PC-9 (cell line): Measurements from ENCODE around the gene SRA1. TPM values are rescaled to one million over a fixed set of nuclear protein-coding genes. Genes with fewer than 3 reads are reported as not detected.

Experiments used
- BruUV-seq: library from RNA; stranded (reverse); fragments of 400-500 nt; replicated peaks from 2 replicates; lab custom pipeline; 2021; lab: Mats Ljungman, UMichigan
- CTCF ChIA-PET: fragments of 300-600 bp; sonication (Branson Sonifier 250); formaldehyde crosslinking; loops from one replicate; lab custom pipeline; 2022; ENCODE audit warnings: antibody characterized with exemption; lab: Charles Lee
- POLR2A ChIA-PET: fragments of 300-600 bp; sonication (Branson Sonifier 250); formaldehyde crosslinking; loops from one replicate; lab custom pipeline; 2022; ENCODE audit warnings: antibody characterized with exemption; ENCODE audit not compliant: unreplicated experiment; lab: Charles Lee
- DNase-seq, 2 experiments: peaks; one replicate each; pipeline versions ENCODE4 v3.0.0 to v3.0.0-alpha.2; 2015 to 2022; ENCODE audit warnings: mixed read lengths in 1 of 2
- H2AFZ ChIP-seq: fragments of 200-600 bp; sonication (generic); 2 replicates; pipeline ENCODE4 v1.8.1; 2017; ENCODE audit warnings: antibody characterized with exemption
- H3F3A ChIP-seq: fragments of 200-600 bp; sonication (generic); 2 replicates; pipeline ENCODE4 v1.8.1; 2017; ENCODE audit warnings: antibody characterized with exemption, mild to moderate bottlenecking, low read depth; ENCODE audit not compliant: insufficient read depth
- H3K27ac ChIP-seq: fragments of 200-600 bp; sonication (generic); 2 replicates; pipeline ENCODE4 v1.6.1; 2016; ENCODE audit warnings: mixed run types
- H3K27me3 ChIP-seq: fragments of 200-600 bp; sonication (generic); 2 replicates; pipeline ENCODE4 v1.6.1; 2016; ENCODE audit warnings: low read depth, mixed run types; ENCODE audit not compliant: insufficient read depth
- H3K36me3 ChIP-seq: fragments of 200-600 bp; sonication (generic); 2 replicates; pipeline ENCODE4 v1.6.1; 2016; ENCODE audit warnings: low read depth, mixed run types
- H3K4me1 ChIP-seq: fragments of 200-600 bp; sonication (generic); replicated peaks from 2 replicates; pipeline ENCODE4 v1.6.1; 2016; ENCODE audit warnings: mixed run types; ENCODE audit not compliant: insufficient read depth
- H3K4me2 ChIP-seq: fragments of 200-600 bp; sonication (generic); 2 replicates; pipeline ENCODE4 v1.6.1; 2017; ENCODE audit warnings: mixed run types
- H3K4me3 ChIP-seq: fragments of 200-600 bp; sonication (generic); 2 replicates; pipeline ENCODE4 v1.6.1; 2016; ENCODE audit warnings: mixed run types
- H3K79me2 ChIP-seq: fragments of 200-600 bp; sonication (generic); 2 replicates; pipeline ENCODE4 v1.6.1; 2017; ENCODE audit warnings: low read depth, mixed run types
- H3K9me2 ChIP-seq: fragments of 200-600 bp; sonication (generic); 2 replicates; pipeline ENCODE4 v1.8.1; 2017; ENCODE audit warnings: mild to moderate bottlenecking; ENCODE audit not compliant: insufficient read depth
- H3K9me3 ChIP-seq: fragments of 200-600 bp; sonication (generic); 2 replicates; pipeline ENCODE4 v1.8.1; 2016; ENCODE audit warnings: low read depth; ENCODE audit not compliant: insufficient read depth
- H4K20me1 ChIP-seq: fragments of 200-600 bp; sonication (generic); 2 replicates; pipeline ENCODE4 v1.8.1; 2017; ENCODE audit not compliant: insufficient read depth
- CTCF ChIP-seq: fragments of 200-600 bp; sonication (generic); conservative IDR thresholded peaks from 2 replicates; pipeline ENCODE4 v1.6.1; 2017; ENCODE audit warnings: mixed run types, antibody characterized with exemption, mild to moderate bottlenecking, moderate library complexity
- EZH2 ChIP-seq: fragments of 200-600 bp; sonication (generic); IDR thresholded peaks from 2 replicates; pipeline ENCODE4 v1.8.0; 2017; ENCODE audit warnings: antibody characterized with exemption, low read depth
- intact Hi-C: fragments of 100-400 bp; cut with micrococcal nuclease; formaldehyde crosslinking; loops from one replicate; pipeline ENCODE4 v1.10.0; 2022; ENCODE audit not compliant: unreplicated experiment
- total RNA-seq: library from RNA; stranded (reverse); gene quantifications from 2 replicates; pipeline ENCODE4 v1.2.3, GENCODE V29; 2021

Gene SRA1
- total RNA-seq, 1 experiment from 2014 or later, result 36.1 TPM

DNA sequence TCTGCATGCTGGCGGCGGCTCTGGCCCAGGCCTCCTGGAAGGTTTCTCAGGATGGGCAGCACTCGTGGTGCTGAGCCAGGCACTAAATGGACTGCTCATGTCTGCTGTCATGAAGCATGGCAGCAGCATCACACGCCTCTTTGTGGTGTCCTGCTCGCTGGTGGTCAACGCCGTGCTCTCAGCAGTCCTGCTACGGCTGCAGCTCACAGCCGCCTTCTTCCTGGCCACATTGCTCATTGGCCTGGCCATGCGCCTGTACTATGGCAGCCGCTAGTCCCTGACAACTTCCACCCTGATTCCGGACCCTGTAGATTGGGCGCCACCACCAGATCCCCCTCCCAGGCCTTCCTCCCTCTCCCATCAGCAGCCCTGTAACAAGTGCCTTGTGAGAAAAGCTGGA, 10.6 kb upstream of the SRA1 start:
- intact Hi-C loops, result no loop called here
- Histone ChIP-seq H3K4me1 (peaks cover 14% of the 10 kb centered on the region), H4K20me1 (no peaks in the 10 kb centered on the region), H2AFZ (no peak overlapping the region), H3K27me3 (no peaks in the 10 kb centered on the region), H3K9me2 (no peaks in the 10 kb centered on the region), H3K36me3 (no peaks in the 10 kb centered on the region), H3K9me3 (no peaks in the 10 kb centered on the region), H3K4me3 (no peak overlapping the region), H3K4me2 (no peak overlapping the region), H3F3A (no peaks in the 10 kb centered on the region), H3K27ac (no peak overlapping the region), H3K79me2 (peaks cover 21% of the 10 kb centered on the region)
- TF ChIP-seq CTCF (no peak), EZH2 (no peak)
- ChIA-PET POLR2A (no interaction called here), CTCF (no interaction called here)
- no TSS peak for BruUV-seq
- DNase-seq, result no peak

- Histone ChIP-seq H3K4me3 (no peak overlapping the region), H4K20me1 (no peaks in the 10 kb centered on the region), H3F3A (no peaks in the 10 kb centered on the region), H3K9me3 (no peaks in the 10 kb centered on the region), H3K9me2 (no peaks in the 10 kb centered on the region), H3K27me3 (no peaks in the 10 kb centered on the region), H3K4me2 (no peak overlapping the region), H2AFZ (no peak overlapping the region), H3K27ac (no peak overlapping the region), H3K4me1 (peaks cover 14% of the 10 kb centered on the region), H3K79me2 (peaks cover 21% of the 10 kb centered on the region), H3K36me3 (no peaks in the 10 kb centered on the region)
- intact Hi-C loops, result no loop called here
- CTCF ChIA-PET, result no interaction called here
- POLR2A ChIA-PET, result no interaction called here
- BruUV-seq, result no TSS peak
- TF ChIP-seq CTCF, result no peak
- TF ChIP-seq EZH2, result no peak
- no peak for DNase-seq
Observed at GRCh38 chr5:140567136-140567818, 10.0 kb upstream of the SRA1 start.

DNA sequence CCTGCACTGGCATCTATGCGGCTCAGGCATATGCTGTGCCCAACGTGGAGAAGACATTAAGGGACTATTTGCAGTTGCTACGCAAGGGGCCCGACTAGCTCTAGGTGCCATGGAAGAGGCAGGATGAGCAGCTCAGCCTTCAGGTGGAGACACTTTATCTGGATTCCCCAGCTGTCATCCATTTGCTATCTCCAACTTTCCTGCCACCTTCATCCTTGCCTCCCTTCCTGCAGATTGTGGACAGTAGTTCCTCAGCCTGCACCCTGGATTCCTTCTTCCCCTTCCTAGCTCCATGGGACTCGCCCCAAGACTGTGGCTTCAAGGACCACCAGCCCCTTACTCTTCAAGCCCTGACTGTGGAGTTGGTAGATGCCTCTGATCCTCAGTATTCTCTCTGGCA, 9.4 kb upstream of the SRA1 start:
- H3K27ac ChIP-seq, result no peak overlapping the region
- POLR2A ChIA-PET, result no interaction called here
- TF ChIP-seq CTCF (no peak), EZH2 (no peak)
- H3K27me3 ChIP-seq, result no peaks in the 10 kb centered on the region
- BruUV-seq, result no TSS peak
- CTCF ChIA-PET, result no interaction called here
- no peaks in the 10 kb centered on the region for H4K20me1 ChIP-seq
- DNase-seq, result no peak
- no peaks in the 10 kb centered on the region for H3K9me3 ChIP-seq
- no peaks in the 10 kb centered on the region for H3K9me2 ChIP-seq
- H3K79me2 ChIP-seq, result peaks cover 21% of the 10 kb centered on the region
- H3F3A ChIP-seq, result no peaks in the 10 kb centered on the region
- H3K36me3 ChIP-seq, result no peaks in the 10 kb centered on the region
- H3K4me1 ChIP-seq, result peaks cover 14% of the 10 kb centered on the region
- no peak overlapping the region for H3K4me3 ChIP-seq
- intact Hi-C loops, result no loop called here
- no peak overlapping the region for H2AFZ ChIP-seq
- H3K4me2 ChIP-seq, result no peak overlapping the region
